OCI-LY3 (cell line): ENCODE data around the gene PDS5B.

ENCODE experiments used
- H2AFZ ChIP-seq: fragments of 200-600, 300-600 bp; shearing (Covaris generic); 2 replicates; pipeline ENCODE4 v1.6.0; 2014; ENCODE audit warnings: antibody characterized with exemption, low read depth, low read length
- H3K27ac ChIP-seq: fragments of 200-600, 300-600 bp; sonication (generic); 2 replicates; pipeline ENCODE4 v1.5.1; 2014; ENCODE audit warnings: mild to moderate bottlenecking, low read length, moderate library complexity, mixed read lengths
- H3K27me3 ChIP-seq: fragments of 200-600, 300-600 bp; sonication (generic); 2 replicates; pipeline ENCODE4 v1.6.1; 2014; ENCODE audit warnings: low read depth, low read length, mixed read lengths
- H3K36me3 ChIP-seq: fragments of 200-600, 300-600 bp; sonication (generic); replicated peaks from 2 replicates; pipeline ENCODE3; 2014; ENCODE audit warnings: low read depth, low read length, mixed read lengths
- H3K4me1 ChIP-seq: fragments of 300-600, 200-600 bp; sonication (generic); 2 replicates; pipeline ENCODE4 v1.6.1; 2014; ENCODE audit warnings: low read length, mixed read lengths
- H3K4me2 ChIP-seq: fragments of 200-600, 300-600 bp; sonication (generic); 2 replicates; pipeline ENCODE4 v1.6.1; 2014; ENCODE audit warnings: low read length, mixed read lengths
- H3K4me3 ChIP-seq: fragments of 300-600, 200-600 bp; sonication (generic); 2 replicates; pipeline ENCODE4 v1.5.1; 2014; ENCODE audit warnings: antibody characterized with exemption, mild to moderate bottlenecking, low read length, moderate library complexity
- H3K79me2 ChIP-seq: fragments of 300-600, 200-600 bp; shearing (Covaris generic); 2 replicates; pipeline ENCODE4 v1.6.1; 2014; ENCODE audit warnings: mild to moderate bottlenecking, low read length, mixed read lengths
- H3K9ac ChIP-seq: fragments of 300-600, 200-600 bp; shearing (Covaris generic); 2 replicates; pipeline ENCODE4 v1.6.0; 2014; ENCODE audit warnings: mild to moderate bottlenecking, low read length, moderate library complexity
- H3K9me3 ChIP-seq: fragments of 200-600, 300-600 bp; shearing (Covaris generic); 2 replicates; pipeline ENCODE4 v1.6.1; 2014; ENCODE audit warnings: low read length, mixed read lengths; ENCODE audit not compliant: insufficient read depth
- H4K20me1 ChIP-seq: fragments of 200-600, 300-600 bp; sonication (generic); 2 replicates; pipeline ENCODE4 v1.6.1; 2016; ENCODE audit warnings: low read length, mixed read lengths; ENCODE audit not compliant: insufficient read depth
- EZH2phosphoT487 ChIP-seq: fragments of 200-600 bp; shearing (Covaris generic); IDR thresholded peaks from 2 replicates; pipeline ENCODE4 v1.6.1; 2018; ENCODE audit warnings: antibody characterized with exemption, mixed run types, low read depth
- TF ChIP-seq, protein P1 (sequence below): fragments of 200-600, 300-600 bp; sonication (generic); IDR thresholded peaks from 2 replicates; pipeline ENCODE4 v1.5.1; 2014; ENCODE audit warnings: antibody characterized with exemption, low read length, low read depth

Gene PDS5B

DNA sequence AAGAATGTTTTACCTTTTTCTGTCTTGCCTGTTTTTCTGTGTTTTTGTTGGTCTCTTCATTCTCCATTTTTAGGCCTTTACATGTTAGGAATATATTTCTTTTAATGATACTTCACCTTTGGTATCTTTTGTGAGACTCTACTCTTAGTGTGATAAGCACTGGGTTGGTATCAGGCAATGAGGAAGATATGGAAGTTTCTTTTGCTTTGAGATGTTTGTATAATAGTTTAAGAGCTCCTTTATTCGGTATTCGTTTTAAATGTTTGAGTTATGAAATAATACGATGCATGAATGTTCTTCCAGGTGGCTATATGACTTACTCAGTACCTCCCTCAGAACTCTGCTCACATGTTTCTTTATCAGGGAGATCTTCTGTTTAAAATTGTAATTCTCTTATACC, 144.8 kb downstream of the PDS5B start:
- H3K27ac ChIP-seq, result no peak overlapping the region
- H3K36me3 ChIP-seq, result no peaks in the 10 kb centered on the region
- no peaks in the 10 kb centered on the region for H3K4me1 ChIP-seq
- H3K4me3 ChIP-seq, result no peak overlapping the region
- H3K9me3 ChIP-seq, result no peaks in the 10 kb centered on the region
- H2AFZ ChIP-seq, result no peak overlapping the region
- no peaks in the 10 kb centered on the region for H4K20me1 ChIP-seq
- TF ChIP-seq, protein P1, sequence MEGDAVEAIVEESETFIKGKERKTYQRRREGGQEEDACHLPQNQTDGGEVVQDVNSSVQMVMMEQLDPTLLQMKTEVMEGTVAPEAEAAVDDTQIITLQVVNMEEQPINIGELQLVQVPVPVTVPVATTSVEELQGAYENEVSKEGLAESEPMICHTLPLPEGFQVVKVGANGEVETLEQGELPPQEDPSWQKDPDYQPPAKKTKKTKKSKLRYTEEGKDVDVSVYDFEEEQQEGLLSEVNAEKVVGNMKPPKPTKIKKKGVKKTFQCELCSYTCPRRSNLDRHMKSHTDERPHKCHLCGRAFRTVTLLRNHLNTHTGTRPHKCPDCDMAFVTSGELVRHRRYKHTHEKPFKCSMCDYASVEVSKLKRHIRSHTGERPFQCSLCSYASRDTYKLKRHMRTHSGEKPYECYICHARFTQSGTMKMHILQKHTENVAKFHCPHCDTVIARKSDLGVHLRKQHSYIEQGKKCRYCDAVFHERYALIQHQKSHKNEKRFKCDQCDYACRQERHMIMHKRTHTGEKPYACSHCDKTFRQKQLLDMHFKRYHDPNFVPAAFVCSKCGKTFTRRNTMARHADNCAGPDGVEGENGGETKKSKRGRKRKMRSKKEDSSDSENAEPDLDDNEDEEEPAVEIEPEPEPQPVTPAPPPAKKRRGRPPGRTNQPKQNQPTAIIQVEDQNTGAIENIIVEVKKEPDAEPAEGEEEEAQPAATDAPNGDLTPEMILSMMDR, result no peak
- TF ChIP-seq EZH2phosphoT487, result no peak
- H3K27me3 ChIP-seq, result no peaks in the 10 kb centered on the region
- H3K79me2 ChIP-seq, result peaks cover 5% of the 10 kb centered on the region
- no peak overlapping the region for H3K9ac ChIP-seq
- no peak overlapping the region for H3K4me2 ChIP-seq

DNA sequence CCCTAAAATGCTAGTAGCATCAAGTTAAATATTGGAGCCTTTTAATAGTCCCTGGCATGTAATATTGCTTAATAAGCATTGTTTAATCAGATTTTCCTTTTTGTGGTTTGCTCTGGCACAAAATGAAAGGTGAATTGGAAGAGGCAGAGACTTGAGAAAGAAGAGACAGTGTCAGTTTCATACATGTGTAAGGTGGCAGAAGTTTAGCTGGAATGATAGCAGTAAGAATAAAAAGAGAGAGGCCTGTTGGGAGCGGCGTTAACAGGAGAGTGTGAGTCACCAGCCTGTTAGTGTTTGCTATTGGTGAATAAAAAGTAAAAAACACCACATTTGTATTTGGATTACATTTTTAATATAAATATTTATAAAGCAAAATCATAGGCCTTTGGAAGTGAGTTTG, 145.3 kb downstream of the PDS5B start:
- TF ChIP-seq, protein P1, result no peak
- no peak for TF ChIP-seq EZH2phosphoT487
- H3K4me3 ChIP-seq, result no peak overlapping the region
- H2AFZ ChIP-seq, result no peak overlapping the region
- H3K9me3 ChIP-seq, result no peaks in the 10 kb centered on the region
- no peak overlapping the region for H3K27ac ChIP-seq
- no peaks in the 10 kb centered on the region for H3K27me3 ChIP-seq
- H3K4me2 ChIP-seq, result no peak overlapping the region
- H3K36me3 ChIP-seq, result no peaks in the 10 kb centered on the region
- H3K79me2 ChIP-seq, result peaks cover 5% of the 10 kb centered on the region
- H3K9ac ChIP-seq, result no peak overlapping the region
- H3K4me1 ChIP-seq, result peaks cover 4% of the 10 kb centered on the region
- no peaks in the 10 kb centered on the region for H4K20me1 ChIP-seq

DNA sequence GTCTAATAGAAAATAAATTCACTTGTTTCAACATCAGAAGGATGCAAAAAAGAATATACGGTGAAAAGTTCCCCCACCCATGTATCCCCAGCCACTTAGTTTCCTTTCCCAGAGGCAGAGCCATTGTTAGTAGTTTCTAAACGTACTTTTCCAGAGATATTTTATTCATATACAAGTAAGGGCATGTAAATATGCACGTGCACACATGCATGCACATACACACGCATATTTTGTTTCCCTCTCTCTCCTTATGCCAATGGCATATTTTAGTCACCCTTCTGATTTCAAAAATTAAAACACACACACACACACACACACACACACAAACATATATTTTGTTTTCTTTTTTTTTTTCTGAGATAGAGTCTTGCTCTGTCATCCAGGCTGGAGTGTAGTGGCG, 147.4 kb downstream of the PDS5B start:
- H3K4me3 ChIP-seq, result no peak overlapping the region
- H3K79me2 ChIP-seq, result no peaks in the 10 kb centered on the region; the same call in 1 of the 2 replicates
- H3K27me3 ChIP-seq, result no peaks in the 10 kb centered on the region
- no peak overlapping the region for H3K9ac ChIP-seq
- H2AFZ ChIP-seq, result no peak overlapping the region
- no peaks in the 10 kb centered on the region for H3K36me3 ChIP-seq
- TF ChIP-seq, protein P1, result no peak
- no peak for TF ChIP-seq EZH2phosphoT487
- no peak overlapping the region for H3K4me2 ChIP-seq
- peaks cover 19% of the 10 kb centered on the region for H3K4me1 ChIP-seq
- H3K27ac ChIP-seq, result no peak overlapping the region
- H4K20me1 ChIP-seq, result no peaks in the 10 kb centered on the region
- no peaks in the 10 kb centered on the region for H3K9me3 ChIP-seq

DNA sequence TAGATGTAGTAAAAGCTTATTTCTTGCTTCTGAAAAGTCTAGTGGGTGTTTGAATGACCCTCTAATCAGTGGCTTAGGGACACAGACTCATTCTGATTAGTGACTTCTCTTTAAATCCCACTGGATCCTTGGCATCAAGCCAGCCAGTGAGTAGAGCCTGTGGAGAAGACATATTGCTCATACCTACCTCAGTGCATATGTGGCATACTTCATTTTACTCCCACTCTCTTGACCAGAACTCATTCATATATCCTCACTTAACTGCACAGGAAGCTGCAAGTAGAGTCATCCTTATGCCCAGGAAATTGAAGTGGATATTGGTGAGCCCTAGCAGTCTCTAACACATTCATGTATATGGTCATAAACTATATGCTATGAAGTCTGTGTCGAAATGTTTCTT, 148.3 kb downstream of the PDS5B start:
- Histone ChIP-seq H3K27ac (no peak overlapping the region), H3K9ac (no peak overlapping the region), H3K4me3 (no peak overlapping the region), H3K27me3 (no peaks in the 10 kb centered on the region), H3K9me3 (no peaks in the 10 kb centered on the region), H2AFZ (no peak overlapping the region), H3K79me2 (no peaks in the 10 kb centered on the region; the same call in 1 of the 2 replicates), H3K4me2 (no peak overlapping the region), H3K4me1 (peaks cover 19% of the 10 kb centered on the region), H3K36me3 (no peaks in the 10 kb centered on the region), H4K20me1 (no peaks in the 10 kb centered on the region)
- TF ChIP-seq, protein P1, result no peak
- TF ChIP-seq EZH2phosphoT487, result no peak
